GM21423 (cell line): ENCODE data around the gene MAGT1.
"Not testable (repeated sequence)": the region's sequence is repeated elsewhere in the genome, so short reads cannot be mapped to it uniquely, and the experiment has no call there.

Source experiments
- ATAC-seq: cut with Tn5 transposase; IDR thresholded peaks from one replicate; pipeline ENCODE4 v1.9.1; 2021; ENCODE audit warnings: mild to moderate bottlenecking, moderate library complexity; ENCODE audit not compliant: unreplicated experiment

MAGT1 gene

GRCh38 chrX:77894921-77895886 lies at the start of gene MAGT1:
TSS of gene MAGT1 (minus strand) at chrX:77895435. CDS start at chrX:77895410, 25 bp downstream.
- ATAC-seq = peak; percentile 91

DNA sequence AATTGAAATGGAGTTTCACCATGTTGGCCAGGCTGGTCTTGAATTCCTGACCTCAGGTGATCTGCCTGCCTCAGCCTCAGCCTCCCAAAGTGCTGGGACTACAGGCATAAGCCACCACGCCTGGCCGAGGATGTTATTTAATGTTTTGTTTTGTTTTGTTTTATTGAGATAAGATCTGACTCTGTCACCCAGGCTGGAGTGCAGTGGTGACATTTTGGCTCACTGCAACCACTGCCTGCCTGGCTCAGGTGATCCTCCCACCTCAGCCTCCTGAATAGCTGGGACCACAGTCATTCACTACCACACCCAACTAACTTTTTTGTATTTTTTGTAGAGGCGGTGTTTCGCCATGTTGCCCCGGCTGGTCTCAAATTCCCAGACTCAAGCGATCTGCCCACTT lies 49.8 kb upstream of the MAGT1 start:
- ATAC-seq = not testable (repeated sequence)

DNA sequence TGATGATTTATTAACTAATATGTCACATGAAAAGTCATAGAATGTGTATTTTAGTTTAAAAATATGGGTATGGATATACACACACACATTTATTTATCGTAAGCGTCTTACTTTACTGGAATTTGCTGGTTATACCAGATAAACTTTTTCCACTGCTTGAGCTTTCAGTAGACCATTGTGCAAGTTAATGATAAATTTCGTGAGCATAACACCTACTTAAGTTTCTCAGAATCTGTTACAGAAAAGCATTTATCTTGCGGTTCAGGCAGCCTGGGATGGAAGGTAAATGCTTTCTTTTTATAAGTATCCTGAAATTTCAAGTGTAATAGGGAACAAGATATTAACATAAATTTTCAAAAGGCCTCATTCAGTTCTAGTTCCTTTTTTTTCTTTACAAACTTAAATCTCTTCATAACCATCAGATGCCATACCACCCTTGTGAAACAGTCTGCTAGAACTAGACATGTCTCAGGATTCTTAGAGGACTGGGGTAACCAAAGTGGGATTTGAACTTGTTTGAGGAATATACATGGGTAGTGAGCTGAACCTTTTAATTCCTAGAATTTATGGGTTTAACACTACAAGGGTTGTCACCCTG lies 42.9 kb upstream of the MAGT1 start:
- ATAC-seq = no peak

GRCh38 chrX:77937291-77937690 lies 42.1 kb upstream of the MAGT1 start:
- no peak for ATAC-seq

DNA sequence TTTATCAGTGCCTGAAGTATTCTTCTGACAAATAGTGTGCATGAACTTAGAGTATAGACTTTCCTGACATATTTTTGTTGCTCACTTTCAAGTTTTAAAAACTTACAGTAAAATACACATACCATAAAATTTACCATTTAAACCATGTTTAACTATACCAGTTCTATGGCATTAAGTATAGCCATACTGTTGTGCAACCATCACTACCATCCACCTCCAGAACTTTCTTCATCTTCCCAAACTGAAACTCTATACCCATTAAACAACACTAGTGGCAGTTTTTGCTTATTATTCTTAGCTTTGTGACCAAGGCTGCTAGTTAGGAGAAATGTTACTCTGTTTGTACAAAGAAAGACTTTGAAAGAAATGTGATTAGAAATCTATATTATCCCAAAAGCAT lies 41.1 kb upstream of the MAGT1 start:
- ATAC-seq = no peak

- no peak for ATAC-seq
Measured at GRCh38 chrX:77935886-77936285, 40.7 kb upstream of the MAGT1 start.

DNA sequence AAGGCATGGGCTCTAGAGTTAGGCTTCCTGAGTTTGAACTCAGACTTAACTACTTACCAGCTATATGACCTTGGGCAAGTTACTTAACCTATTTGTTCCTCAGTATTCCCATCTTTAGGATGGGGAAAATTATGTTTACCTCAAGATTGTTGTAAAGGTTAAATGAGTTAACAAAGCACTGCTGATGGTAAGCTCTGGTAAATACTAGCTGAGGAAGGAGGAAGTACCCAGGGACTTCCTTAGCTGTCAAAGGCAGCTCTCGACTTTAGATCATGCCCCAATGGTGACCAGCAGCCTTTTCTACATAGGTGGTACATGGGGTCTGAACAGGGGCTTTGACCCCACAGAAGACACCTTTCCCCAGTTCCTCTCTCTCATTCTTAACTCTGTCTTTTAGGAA lies 35.3 kb upstream of the MAGT1 start:
- no peak for ATAC-seq

GRCh38 chrX:77925764-77926163 lies 30.5 kb upstream of the MAGT1 start:
- ATAC-seq = no peak

GRCh38 chrX:77924320-77924859 lies 29.2 kb upstream of the MAGT1 start:
- ATAC-seq = no peak

- no peak for ATAC-seq
Measured at GRCh38 chrX:77922787-77923186, 27.6 kb upstream of the MAGT1 start.

DNA sequence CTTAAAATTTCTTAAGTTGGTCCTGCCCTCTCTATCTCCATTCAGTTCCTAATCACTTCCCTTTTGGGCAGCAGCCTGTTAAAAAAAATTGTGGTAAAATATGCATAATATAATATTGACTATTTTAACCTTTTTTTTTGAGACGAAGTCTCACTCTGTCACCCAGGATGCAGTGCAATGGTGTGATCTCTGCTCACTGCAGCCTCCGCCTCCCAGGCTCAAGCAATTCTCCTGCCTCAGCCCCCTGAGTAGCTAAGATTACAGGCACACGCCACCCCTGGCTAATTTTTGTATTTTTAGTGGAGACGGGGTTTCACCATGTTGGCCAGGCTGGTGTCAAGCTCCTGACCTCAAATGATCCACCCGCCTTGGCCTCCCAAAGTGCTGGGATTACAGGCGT lies 24.1 kb upstream of the MAGT1 start:
- ATAC-seq = not testable (repeated sequence)

DNA sequence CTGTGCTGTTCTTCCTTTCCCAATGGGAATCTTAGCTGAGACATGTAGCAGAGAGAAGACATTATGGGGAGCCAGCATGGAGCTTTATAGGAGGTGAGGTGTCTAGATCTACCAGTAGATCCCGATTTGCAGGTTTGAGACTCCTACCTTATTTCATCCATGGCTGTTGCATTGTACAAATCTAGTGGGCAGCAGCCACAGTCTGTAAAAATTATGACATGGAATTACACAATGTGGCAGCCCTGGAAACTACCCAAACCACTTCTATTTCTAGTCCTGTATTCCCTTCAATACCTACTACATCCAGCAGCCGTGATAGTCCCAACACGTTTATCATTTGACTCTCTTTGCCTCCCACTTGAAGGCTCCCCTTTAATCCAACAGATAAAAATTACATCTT lies 23.3 kb upstream of the MAGT1 start:
- no peak for ATAC-seq

- ATAC-seq = peak; percentile 66
Measured at GRCh38 chrX:77917294-77917933, 22.2 kb upstream of the MAGT1 start.

DNA sequence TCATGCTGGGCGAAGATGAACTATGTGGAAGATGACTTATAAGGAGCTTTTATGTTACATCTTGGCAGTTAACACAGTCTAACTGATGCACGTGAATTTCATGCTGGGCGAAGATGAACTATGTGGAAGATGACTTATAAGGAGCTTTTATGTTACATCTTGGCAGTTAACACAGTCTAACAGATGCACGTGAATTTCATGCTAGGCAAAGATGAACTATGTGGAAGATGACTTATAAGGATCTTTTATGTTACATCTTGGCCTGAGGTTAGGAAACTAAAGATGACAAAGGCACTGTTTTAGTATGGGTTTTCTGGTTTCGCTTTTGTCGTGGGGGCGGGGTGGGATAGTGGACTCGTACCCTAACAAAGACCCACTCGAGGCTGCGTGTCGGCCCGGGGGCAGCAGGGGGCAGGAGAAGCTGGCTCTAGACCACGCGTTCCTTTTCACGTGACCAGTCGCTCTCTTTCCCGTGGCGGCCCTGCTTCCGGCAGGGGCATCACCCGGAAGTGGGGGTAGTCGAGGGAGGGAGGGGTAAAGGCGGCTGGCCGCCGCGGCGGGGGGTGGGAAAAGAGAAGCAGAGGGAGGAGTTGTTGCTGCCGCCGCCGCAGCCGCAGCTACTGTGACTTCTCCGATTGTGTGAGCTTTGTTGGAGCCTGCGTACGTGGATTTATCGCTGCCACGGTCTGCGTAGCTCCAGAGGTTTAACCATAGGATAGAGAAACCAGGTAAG lies 15.0 kb upstream of the MAGT1 start, which contains the start of gene ATP7A:
ATP7A (plus strand) TSS at position 586 of the 733 bp plus-strand sequence. CDS start 60,949 bp downstream, outside the sequence.
- peak; percentile 96 for ATAC-seq

GRCh38 chrX:77901506-77901905 lies 6.3 kb upstream of the MAGT1 start:
- no peak for ATAC-seq

- ATAC-seq = no peak
Measured at GRCh38 chrX:77900688-77901087, 5.5 kb upstream of the MAGT1 start.

DNA sequence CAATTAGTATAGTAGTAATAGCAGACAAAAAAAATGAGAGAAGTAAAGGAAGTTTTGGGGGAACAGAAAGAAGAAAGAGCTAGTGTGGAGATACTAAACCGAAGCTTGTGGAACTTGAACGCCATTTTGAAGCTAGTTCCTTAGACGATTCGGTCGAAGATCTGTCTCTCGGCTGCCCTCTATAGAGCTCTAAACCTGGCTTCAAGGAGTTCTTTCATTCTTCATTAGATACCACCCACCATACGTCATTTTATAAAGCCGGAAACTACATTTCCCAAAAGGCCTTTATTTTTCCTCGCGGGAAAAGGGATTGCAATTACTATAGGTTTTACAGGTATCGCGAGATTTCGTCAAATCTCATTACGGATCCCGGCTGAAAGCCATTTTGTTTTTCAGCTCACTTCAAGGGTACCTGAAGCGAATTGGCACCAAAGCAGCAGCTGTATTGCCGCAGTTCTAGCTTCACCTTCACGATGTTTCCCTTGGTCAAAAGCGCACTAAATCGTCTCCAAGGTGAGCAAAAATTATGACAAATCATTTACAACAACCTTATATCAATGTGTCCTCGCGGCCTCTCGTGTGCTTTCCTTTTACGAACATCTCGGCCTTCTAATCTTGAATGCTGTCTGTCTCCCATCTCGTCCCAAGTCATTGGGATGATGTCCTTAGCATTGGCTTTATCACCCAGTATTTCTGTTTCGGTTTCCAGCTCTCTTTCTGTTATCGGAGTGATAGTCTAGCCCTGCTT lies 4.0 kb upstream of the MAGT1 start, which contains the start of gene COX7B:
COX7B (plus strand) TSS at position 388 of the 748 bp plus-strand sequence; CDS start at position 474, 86 bp downstream.
- ATAC-seq = peak; percentile 61

GRCh38 chrX:77893713-77894112 lies 1.5 kb downstream of the MAGT1 start:
- ATAC-seq = no peak

DNA sequence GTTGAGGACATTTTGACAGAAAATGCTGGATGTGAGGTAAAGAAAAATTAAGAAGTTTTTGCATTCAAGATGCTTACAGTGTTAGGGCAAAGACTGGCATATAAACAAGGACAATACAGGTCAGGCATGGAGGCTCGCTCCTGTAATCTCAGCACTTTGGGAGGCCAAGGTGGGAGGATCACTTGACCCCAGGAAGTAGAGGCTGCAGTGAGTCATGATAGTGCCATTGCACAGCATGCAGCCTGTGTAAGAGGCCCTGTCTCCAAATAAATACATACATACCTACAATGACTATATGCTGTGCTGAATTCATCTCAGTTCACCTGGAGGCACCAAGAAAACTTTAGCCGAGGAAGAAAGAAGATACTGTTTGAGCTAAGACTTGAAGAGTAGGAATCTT lies 2.3 kb downstream of the MAGT1 start:
- ATAC-seq = no peak

DNA sequence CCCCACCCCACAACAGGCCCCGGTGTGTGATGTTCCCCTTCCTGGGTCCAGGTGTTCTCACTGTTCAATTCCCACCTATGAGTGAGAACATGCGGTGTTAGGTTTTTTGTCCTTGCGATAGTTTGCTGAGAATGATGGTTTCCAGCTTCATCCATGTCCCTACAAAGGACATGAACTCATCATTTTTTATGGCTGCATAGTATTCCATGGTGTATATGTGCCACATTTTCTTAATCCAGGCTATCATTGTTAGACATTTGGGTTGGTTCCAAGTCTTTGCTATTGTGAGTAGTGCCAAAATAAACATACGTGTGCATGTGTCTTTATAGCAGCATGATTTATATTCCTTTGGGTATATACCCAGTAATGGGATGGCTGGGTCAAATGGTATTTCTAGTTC lies 13.8 kb downstream of the MAGT1 start:
- not testable (repeated sequence) for ATAC-seq
